ENCODE data around the gene MYT1.

GRCh38 chr20:64146301-64146935 is 17.8 kb upstream of the MYT1 start:
- TF ChIP-seq EZH2 (IDR thresholded peaks at IDR 0.05; ENCODE audit: low read length, missing control alignments): no peak
- no peak for TF ChIP-seq CTCF (conservative IDR thresholded peaks at IDR 0.05 in 1 of 2, IDR thresholded peaks at IDR 0.05 in 1 of 2; ENCODE audit: low read depth in 1 of 2, low read length in 2 of 2)
